Activated T-helper 17 cell treated with anti-CD3 and anti-CD28 coated beads, Interleukin-2, amount 50 U/mL, for 72 hours (primary cell): Measurements from ENCODE around the gene DNAH1. TPM values are rescaled to one million over a fixed set of nuclear protein-coding genes. Genes with fewer than 3 reads are reported as not detected.

Experiments used
- ATAC-seq: fragments of 150-1000 bp; cut with Tn5 transposase; replicated peaks from 2 replicates; pipeline ENCODE4 v1.10.0; 2021; ENCODE audit warnings: mild to moderate bottlenecking, moderate library complexity
- H3K27ac Mint-ChIP-seq: one replicate; pipeline ENCODE4 v1.8.0; 2022; ENCODE audit warnings: mixed read lengths
- H3K27me3 Mint-ChIP-seq: one replicate; pipeline ENCODE4 v1.8.0; 2022; ENCODE audit warnings: mixed read lengths
- H3K36me3 Mint-ChIP-seq: one replicate; pipeline ENCODE4 v1.8.0; 2022; ENCODE audit warnings: low read depth, mild to moderate bottlenecking, mixed read lengths
- H3K4me1 Mint-ChIP-seq: one replicate; pipeline ENCODE4 v1.8.0; 2022; ENCODE audit warnings: mixed read lengths
- H3K4me3 Mint-ChIP-seq: one replicate; pipeline ENCODE4 v1.8.0; 2022; ENCODE audit warnings: mild to moderate bottlenecking, mixed read lengths
- H3K9me3 Mint-ChIP-seq: one replicate; pipeline ENCODE4 v1.8.0; 2022; ENCODE audit warnings: mixed read lengths
- total RNA-seq, 2 donors: library from RNA; stranded (reverse); gene quantifications; one replicate each; pipeline ENCODE4 v1.2.3, GENCODE V29; 2022

Gene DNAH1
- total RNA-seq, 2 donors from 2014 or later = 17.2 to 26.5 TPM

DNA sequence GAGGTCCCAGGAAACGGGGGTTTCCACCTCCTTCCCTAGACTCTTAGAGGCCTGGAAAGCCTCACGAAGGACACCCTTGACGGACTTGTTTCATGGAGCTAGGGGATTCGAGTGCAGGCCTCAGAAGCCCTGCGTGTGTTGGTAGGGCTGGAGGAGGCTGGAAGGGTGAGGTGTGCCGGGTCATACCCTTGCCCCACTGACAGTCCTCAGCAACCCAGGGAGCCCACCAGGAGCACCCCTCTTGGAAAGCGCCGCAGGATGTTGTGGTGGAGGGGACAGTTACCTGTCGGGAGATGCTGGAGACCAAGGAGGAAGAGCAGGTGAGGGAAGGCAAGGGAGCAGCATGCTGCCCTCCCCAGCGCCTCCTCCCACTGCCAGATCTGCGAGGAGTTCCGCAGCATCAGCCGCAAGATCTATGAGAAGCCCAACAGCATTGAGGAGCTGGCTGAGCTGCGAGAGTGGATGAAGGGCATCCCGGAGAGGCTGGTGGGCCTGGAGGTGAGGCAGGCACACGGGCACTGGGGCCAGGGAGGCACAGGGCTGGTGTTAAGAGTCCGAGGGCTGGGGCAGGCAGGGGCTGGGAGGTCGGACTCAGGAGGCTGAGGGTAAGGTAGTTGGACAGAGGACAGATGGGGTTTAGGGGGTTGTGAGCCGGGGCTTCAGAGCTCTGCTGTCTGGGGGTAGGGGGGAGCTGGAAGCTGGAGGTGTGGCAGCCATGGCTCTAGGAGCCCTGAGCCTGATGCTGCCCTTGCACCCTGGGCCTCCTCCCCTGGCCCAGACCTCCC, 33.7 kb downstream of the DNAH1 start:
- H3K36me3 Mint-ChIP-seq = peaks cover 4% of the 10 kb centered on the region
- H3K4me3 Mint-ChIP-seq = no peak overlapping the region
- H3K27ac Mint-ChIP-seq = no peak overlapping the region
- no peaks in the 10 kb centered on the region for H3K27me3 Mint-ChIP-seq
- no peak for ATAC-seq
- no peaks in the 10 kb centered on the region for H3K4me1 Mint-ChIP-seq
- H3K9me3 Mint-ChIP-seq = no peaks in the 10 kb centered on the region

DNA sequence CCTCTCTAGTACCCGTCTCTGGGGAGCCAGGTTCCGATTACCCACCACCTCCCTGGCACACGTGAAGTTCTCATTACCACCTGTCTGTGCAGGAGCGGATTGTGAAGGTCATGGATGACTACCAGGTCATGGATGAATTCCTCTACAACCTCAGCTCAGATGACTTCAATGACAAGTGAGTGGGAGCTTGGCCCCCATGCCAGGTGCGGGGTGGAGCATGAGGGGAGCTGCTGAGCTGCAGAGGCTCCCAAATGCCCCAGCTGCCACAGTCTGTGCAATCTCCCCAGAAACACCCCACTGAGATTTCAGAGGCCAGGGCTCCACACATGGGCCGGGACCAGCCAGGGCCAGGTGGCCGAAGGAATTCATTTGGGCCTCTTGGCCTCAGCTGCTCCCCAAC, 34.3 kb downstream of the DNAH1 start:
- Mint-ChIP-seq H3K36me3 (peaks cover 10% of the 10 kb centered on the region), H3K27ac (no peak overlapping the region), H3K9me3 (no peaks in the 10 kb centered on the region), H3K4me3 (no peak overlapping the region), H3K27me3 (no peaks in the 10 kb centered on the region), H3K4me1 (no peaks in the 10 kb centered on the region)
- no peak for ATAC-seq

DNA sequence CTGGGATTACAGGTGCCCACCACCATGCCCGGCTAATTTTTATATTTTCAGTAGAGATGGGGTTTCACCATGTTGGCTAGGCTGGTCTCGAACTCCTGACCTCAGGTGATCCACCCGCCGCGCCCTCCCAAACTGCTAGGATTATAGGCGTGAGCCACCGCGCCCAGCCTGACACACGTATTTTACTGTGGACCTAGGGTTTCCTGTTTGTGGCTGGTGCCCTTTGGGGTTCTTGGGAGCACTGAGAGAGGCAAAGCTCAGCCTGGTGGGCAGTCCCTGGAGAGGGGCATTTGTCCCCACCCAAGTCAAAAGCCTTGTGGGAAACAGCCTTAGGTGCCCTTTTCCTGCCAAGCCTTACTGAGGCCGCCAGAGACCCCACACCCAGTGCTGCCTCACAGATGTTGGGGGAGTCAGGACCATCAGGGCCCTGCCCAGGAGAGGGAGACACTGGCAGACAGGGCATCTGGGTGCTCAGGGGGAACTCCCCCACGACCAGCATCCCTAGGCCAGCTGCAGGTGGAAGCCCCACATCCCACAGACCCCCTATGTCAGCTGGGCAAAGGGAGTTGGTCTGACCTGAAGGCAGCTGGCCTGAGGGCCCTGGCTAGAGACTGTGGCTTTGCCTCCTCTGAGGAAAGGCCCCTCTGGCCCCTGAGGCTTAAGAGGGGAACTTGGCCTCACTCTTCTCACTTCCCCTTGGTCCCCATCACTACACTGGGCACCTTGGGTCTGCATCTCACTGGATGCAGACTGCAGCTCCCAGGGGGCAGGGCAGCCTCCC, 35.1 kb downstream of the DNAH1 start:
- Mint-ChIP-seq H3K27me3 (no peaks in the 10 kb centered on the region), H3K4me3 (no peak overlapping the region), H3K4me1 (no peaks in the 10 kb centered on the region), H3K36me3 (peaks cover 10% of the 10 kb centered on the region), H3K27ac (no peak overlapping the region), H3K9me3 (no peaks in the 10 kb centered on the region)
- no peak for ATAC-seq

DNA sequence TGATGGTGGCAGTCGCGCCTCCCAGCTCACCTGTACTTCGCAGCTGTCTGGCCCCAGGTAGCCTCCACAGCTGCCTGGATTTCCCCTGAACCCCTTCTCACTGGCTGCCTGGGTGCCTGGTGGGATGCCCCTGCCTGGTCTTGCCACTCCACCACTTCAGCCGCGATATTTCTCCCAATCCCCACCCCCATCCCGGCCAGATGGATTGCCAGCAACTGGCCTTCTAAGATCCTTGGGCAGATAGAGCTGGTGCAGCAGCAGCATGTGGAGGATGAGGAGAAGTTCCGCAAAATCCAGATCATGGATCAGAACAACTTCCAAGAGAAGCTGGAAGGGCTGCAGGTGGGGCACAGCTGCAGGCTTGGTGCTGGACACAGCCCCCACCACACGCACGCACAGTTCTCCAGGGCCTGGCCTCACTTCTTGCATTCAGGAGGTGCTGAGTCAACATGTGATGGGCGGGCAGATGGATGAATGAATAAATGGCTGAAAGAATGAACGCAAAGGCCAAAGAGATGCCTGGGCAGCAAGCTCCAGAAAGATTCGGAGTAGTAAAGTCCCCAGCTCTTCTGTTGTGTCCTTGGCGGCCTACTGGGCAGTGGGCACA, 35.7 kb downstream of the DNAH1 start:
- H3K4me1 Mint-ChIP-seq = no peaks in the 10 kb centered on the region
- no peak overlapping the region for H3K27ac Mint-ChIP-seq
- no peaks in the 10 kb centered on the region for H3K27me3 Mint-ChIP-seq
- peaks cover 10% of the 10 kb centered on the region for H3K36me3 Mint-ChIP-seq
- H3K9me3 Mint-ChIP-seq = no peaks in the 10 kb centered on the region
- H3K4me3 Mint-ChIP-seq = no peak overlapping the region
- no peak for ATAC-seq

DNA sequence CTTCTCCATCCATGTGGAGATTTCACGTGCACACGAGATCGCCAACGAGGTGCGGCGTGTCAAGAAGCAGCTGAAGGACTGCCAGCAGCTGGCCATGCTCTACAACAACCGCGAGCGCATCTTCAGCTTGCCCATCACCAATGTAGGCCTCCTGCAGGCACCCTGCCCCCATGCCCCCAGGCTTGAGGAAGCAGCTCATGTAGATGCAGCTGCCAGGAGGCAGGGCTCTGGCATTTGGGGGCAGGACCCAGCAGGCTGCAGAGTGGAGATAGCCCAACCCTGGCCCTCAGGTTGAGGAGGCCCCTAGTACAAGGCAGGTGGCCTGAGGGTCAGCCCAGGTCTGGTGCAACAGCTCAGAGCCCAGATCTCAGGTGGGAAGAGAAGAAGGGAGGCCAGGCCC, 36.4 kb downstream of the DNAH1 start:
- H3K9me3 Mint-ChIP-seq = no peaks in the 10 kb centered on the region
- ATAC-seq = no peak
- H3K27ac Mint-ChIP-seq = no peak overlapping the region
- H3K4me3 Mint-ChIP-seq = no peak overlapping the region
- H3K4me1 Mint-ChIP-seq = no peaks in the 10 kb centered on the region
- peaks cover 10% of the 10 kb centered on the region for H3K36me3 Mint-ChIP-seq
- no peaks in the 10 kb centered on the region for H3K27me3 Mint-ChIP-seq

DNA sequence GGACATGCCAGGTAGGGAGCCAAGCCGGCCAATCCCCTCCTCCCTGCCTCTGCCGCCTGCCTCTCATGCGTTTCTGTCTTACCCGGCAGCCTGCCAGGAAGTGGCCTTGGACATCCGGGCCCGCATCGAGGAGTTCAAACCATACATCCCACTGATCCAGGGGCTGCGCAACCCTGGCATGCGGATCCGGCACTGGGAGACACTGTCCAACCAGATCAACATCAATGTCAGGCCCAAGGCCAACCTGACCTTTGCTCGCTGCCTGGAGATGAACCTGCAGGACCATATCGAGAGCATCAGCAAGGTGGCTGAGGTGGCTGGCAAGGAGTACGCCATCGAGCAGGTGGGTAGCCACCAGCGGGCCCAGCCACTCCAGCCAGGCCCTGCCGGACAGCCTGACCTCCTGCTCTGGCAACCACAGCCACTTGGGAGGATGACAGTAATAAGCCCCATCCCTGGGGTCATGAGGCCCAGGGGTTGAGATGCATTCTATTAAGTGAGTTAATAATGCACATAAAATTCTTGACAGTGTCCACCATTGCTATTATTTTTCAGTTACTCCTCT, 37.3 kb downstream of the DNAH1 start:
- Mint-ChIP-seq H3K27ac (no peak overlapping the region), H3K27me3 (no peaks in the 10 kb centered on the region), H3K36me3 (peaks cover 10% of the 10 kb centered on the region), H3K4me1 (no peaks in the 10 kb centered on the region), H3K4me3 (no peak overlapping the region), H3K9me3 (no peaks in the 10 kb centered on the region)
- no peak for ATAC-seq

DNA sequence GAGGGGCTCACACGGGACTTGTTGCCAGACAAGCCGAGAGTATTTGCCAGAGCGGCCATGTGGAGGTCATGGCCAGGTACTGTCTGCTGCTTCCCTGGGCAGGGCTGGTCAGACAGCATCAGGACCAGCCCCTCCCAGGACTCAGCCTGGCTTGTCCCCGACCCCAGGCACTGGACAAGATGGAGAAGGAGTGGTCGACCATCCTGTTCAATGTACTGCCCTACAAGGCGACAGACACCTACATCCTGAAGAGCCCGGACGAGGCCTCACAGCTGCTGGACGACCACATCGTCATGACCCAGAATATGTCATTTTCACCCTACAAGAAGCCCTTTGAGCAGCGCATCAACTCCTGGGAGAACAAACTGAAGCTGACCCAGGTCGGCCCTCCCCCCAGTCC, 38.6 kb downstream of the DNAH1 start:
- no peaks in the 10 kb centered on the region for H3K4me1 Mint-ChIP-seq
- peaks cover 10% of the 10 kb centered on the region for H3K36me3 Mint-ChIP-seq

DNA sequence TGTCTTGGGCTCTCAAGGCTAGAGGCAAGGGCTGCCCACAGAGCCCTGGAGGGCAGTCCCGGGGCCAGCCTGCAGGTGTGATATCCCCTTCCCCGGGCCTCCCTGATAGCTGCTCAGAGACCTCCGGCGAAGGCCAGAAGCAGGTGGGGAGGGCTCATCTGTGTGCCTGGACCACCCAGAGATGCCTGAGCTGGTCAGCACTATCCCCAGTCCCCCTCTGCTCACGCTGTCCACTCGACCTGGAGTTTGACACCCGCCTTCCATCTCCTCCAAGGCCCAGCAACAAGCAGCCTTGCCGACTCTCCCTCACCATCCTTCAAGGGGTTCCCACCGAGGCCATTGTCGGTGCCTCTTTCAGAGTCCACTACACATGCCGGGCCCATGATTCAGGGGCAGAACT, 39.4 kb downstream of the DNAH1 start:
- no peak overlapping the region for H3K4me3 Mint-ChIP-seq
- no peaks in the 10 kb centered on the region for H3K27me3 Mint-ChIP-seq
- H3K27ac Mint-ChIP-seq = no peak overlapping the region
- no peaks in the 10 kb centered on the region for H3K9me3 Mint-ChIP-seq
- peaks cover 10% of the 10 kb centered on the region for H3K36me3 Mint-ChIP-seq
- no peaks in the 10 kb centered on the region for H3K4me1 Mint-ChIP-seq
- ATAC-seq = no peak

More for the DNA sequence above, 38.6 kb downstream of the DNAH1 start:
- H3K27ac Mint-ChIP-seq = no peak overlapping the region
- no peaks in the 10 kb centered on the region for H3K9me3 Mint-ChIP-seq
- no peak overlapping the region for H3K4me3 Mint-ChIP-seq
- H3K27me3 Mint-ChIP-seq = no peaks in the 10 kb centered on the region
- no peak for ATAC-seq

DNA sequence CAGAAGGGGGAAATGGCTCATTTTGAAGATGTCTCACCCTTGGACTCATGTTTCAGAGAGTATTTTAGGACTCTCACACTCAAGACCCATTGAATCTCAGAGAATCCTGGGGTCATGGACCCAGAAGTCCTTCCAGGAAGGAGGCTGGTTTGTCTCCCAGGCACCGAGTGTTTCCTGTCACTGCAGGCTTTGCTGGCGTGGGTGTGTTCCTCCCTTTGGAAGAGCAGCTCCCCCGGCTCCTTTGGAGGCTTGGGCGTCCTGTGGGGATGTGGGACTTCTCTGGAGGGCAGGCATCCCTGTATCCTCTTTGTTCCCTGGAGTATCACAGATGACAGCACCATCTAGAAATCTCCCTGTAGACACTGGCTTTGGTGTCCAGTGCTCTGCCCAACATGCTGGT, 40.0 kb downstream of the DNAH1 start:
- H3K27ac Mint-ChIP-seq = no peak overlapping the region
- no peak for ATAC-seq
- H3K36me3 Mint-ChIP-seq = peaks cover 10% of the 10 kb centered on the region
- no peaks in the 10 kb centered on the region for H3K9me3 Mint-ChIP-seq
- no peak overlapping the region for H3K4me3 Mint-ChIP-seq
- no peaks in the 10 kb centered on the region for H3K4me1 Mint-ChIP-seq
- no peaks in the 10 kb centered on the region for H3K27me3 Mint-ChIP-seq

DNA sequence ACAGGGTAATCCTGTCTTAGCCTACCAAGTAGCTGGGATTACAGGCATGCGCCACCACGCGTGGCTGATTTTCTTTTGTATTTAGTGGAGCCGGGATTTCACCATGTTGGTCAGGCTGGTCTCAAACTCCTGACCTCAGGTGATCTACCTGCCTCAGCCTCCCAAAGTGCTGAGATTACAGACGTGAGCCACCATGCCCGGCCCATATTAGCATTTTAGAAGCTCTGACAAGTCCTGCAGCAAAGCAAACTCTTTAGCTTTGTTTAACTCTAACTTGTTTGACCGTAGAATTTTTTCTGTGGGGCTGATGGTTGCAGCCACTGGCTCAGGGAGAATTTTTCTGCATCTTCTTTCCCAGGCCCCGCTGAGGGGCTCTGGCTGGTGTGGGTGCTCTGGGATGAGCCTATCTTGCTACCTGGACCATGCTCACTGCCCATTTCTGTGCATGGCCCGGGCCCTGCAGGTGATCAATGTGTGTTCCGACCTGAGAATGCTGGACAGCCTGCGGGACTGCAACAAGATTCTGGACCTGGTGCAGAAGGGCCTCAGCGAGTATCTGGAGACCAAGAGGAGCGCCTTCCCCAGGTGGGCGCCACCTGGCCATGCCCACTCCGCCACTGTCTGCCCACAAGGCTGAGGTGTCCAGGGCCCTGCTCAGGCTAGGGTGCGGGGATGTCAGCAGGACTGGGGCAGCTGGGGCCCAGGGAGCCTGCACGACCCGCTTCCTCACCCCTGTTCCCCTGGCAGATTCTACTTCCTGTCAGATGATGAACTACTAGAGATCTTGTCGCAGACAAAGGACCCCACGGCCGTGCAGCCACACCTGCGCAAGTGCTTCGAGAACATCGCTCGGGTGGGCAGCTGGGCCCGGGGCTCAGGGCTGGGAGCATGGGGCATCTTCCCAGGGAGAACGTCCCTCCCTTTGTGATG, 41.3 kb downstream of the DNAH1 start:
- Mint-ChIP-seq H3K4me3 (no peak overlapping the region), H3K27me3 (no peaks in the 10 kb centered on the region), H3K9me3 (no peaks in the 10 kb centered on the region), H3K4me1 (no peaks in the 10 kb centered on the region), H3K36me3 (peaks cover 12% of the 10 kb centered on the region), H3K27ac (no peak overlapping the region)
- ATAC-seq = no peak

DNA sequence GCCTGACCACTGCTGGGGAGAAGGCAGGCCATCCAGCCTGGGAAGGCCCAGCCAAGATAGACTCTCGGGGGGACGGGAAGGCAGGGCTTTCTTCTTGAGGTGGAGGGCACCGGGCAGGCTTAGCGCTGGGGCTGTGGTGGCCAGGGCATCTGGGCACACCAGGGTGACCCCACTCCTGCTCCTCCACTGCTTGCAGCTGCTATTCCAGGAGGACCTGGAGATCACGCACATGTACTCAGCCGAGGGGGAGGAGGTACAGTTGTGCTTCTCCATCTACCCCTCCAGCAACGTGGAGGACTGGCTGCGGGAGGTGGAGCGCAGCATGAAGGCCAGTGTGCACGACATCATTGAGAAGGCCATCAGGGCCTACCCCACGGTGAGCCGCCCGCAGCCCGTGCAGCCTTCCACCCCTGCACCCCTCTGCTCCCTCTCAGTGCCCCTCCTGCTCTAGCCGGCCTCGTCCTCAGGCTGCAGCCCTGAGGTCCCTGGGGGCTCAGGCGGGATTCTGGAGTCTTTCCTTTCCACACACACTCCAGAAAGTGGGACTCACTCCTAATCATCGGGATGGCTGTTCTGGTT, 42.3 kb downstream of the DNAH1 start:
- H3K4me1 Mint-ChIP-seq = no peaks in the 10 kb centered on the region
- H3K27ac Mint-ChIP-seq = no peak overlapping the region
- H3K9me3 Mint-ChIP-seq = no peaks in the 10 kb centered on the region
- ATAC-seq = no peak
- no peaks in the 10 kb centered on the region for H3K27me3 Mint-ChIP-seq
- no peak overlapping the region for H3K4me3 Mint-ChIP-seq
- peaks cover 15% of the 10 kb centered on the region for H3K36me3 Mint-ChIP-seq

DNA sequence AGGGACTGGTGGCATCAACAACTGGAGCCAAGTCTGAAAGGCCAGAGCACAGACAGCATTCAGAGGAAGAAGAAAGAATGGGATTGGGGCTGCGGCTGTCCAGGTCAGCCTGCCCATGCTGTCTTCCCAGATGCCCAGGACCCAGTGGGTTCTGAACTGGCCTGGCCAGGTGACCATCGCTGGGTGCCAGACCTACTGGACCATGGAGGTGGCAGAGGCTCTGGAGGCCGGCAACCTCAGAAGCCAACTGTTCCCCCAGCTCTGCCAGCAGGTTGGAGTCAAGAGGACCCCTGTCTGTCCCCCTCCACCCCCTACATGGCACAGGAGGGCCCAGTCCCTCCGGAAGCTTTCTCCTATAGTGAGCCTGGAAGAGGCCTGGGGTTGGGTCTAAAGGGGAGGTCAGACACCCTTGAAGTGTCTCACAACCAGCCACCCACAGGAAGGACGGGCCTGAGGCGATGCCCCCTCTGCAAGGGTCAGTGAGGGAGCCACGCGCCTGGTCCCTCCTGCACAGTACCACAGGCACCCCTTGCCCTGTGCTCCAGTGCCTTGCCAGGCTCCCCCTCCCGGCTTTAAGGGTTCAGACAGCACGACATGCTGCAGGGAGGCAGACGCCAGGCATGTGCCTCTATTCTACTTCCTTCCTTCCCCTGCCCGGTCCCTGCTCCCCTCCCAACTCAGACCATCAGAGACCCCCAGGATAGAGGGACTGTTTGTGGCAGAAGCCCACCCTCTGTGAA, 43.2 kb downstream of the DNAH1 start:
- Mint-ChIP-seq H3K27ac (no peak overlapping the region), H3K4me3 (no peak overlapping the region), H3K4me1 (no peaks in the 10 kb centered on the region), H3K9me3 (no peaks in the 10 kb centered on the region), H3K36me3 (peaks cover 23% of the 10 kb centered on the region), H3K27me3 (no peaks in the 10 kb centered on the region)
- no peak for ATAC-seq

DNA sequence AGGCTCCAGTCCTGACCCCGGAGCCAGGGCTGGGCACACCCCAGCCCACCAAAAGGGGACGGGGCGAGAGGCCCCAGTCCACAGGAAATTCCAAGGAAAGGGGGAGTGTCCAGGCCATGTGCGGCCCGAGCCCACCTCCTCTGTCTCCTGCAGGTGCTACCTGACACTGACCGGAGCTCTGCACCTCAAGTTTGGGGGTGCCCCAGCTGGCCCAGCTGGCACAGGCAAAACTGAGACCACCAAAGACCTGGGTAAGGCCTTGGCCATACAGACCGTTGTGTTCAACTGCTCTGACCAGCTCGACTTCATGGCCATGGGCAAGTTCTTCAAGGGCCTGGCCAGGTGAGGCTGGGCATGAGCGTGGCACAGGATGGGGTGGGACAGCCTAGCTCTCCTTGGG, 44.9 kb downstream of the DNAH1 start:
- Mint-ChIP-seq H3K27me3 (no peaks in the 10 kb centered on the region), H3K36me3 (peaks cover 24% of the 10 kb centered on the region), H3K4me1 (no peaks in the 10 kb centered on the region), H3K4me3 (no peak overlapping the region), H3K9me3 (no peaks in the 10 kb centered on the region), H3K27ac (no peak overlapping the region)
- ATAC-seq = no peak
